Skin epidermis (tissue), 12 donors: ENCODE data around the gene TRERF1.
A peak's percentile ranks its signal among the peaks of the same experiment; 100 is the strongest.

Source experiments
- H3K27ac ChIP-seq, 21 experiments: fragments of 200-600 bp; sonication (generic) in 11 of 21; one replicate each; pipeline ENCODE4 v1.5.0; 2020; ENCODE audit warnings: mild to moderate bottlenecking in 3 of 21, inconsistent platforms in 2 of 21, moderate library complexity in 2 of 21
- H3K4me3 ChIP-seq, 7 experiments: fragments of 200-600 bp; sonication (generic) in 2 of 7; one replicate each; pipeline ENCODE4 v1.5.0; 2020; ENCODE audit warnings: inconsistent platforms in 2 of 7, mild to moderate bottlenecking in 2 of 7, moderate library complexity in 1 of 7

The TRERF1 gene

GRCh38 chr6:42352856-42353564 is 98.7 kb downstream of the TRERF1 start:
- Histone ChIP-seq H3K27ac (no peak overlapping the region), H3K4me3 (no peak overlapping the region)

DNA sequence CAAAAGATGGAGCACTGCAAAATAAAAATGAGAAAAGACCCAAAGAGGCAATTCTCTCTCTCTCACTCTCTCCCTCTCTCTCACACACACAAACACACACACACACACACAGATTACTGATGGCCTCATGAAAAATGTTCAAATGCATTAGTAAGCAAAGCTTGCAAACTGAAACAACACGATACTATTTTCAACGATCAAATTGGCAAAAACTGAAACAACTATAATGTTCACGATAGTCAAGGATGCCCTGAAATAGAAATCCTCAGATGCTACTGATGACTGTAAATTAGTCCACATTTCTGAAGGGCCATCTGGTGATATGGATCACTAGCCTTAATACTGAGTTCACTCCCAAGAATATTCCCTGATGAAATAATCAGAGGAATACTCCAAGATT is 100.8 kb downstream of the TRERF1 start:
- no peak overlapping the region for H3K4me3 ChIP-seq

DNA sequence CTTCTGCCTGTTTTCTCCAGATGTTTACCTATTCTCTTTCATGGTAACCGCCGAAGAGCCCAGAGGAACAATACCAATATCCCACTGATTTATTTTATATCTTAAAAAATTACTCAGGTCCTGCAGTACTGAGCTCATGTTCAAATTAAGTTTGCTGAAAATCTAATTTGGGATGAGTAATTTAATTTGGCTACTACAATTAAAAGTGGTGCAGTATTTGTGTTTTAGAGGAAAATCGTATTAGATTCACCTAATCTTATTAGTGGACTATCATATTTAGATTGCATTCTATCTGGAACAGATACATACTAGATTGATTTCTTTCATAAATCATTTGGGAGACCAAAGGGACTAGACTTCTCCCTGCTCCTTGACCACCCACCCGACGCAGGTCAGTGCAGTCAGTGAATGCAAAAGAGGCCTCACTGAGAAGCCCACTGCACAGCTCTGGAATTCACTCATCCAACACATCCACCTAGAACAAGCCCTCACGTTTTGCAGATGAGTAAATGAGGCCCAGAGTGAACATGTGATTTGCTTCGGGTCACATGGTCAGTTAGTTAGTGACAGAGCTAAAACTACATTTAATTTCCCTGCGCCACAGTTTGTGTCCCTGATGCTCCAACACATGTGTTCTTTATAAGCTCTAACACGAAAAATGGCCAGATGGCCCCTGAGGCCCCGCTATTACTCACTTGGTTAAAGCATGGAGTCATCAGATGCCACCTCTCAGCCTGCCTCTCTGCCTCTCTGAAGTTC is 101.8 kb downstream of the TRERF1 start:
- Histone ChIP-seq H3K4me3 (no peak overlapping the region), H3K27ac (no peak overlapping the region)

More for the DNA sequence above, 100.8 kb downstream of the TRERF1 start:
- H3K27ac ChIP-seq = no peak overlapping the region

- no peak overlapping the region for H3K27ac ChIP-seq
- H3K4me3 ChIP-seq = no peak overlapping the region
Measured at GRCh38 chr6:42347456-42347855, 104.3 kb downstream of the TRERF1 start.

GRCh38 chr6:42345696-42346416 is 105.9 kb downstream of the TRERF1 start:
- no peak overlapping the region for H3K27ac ChIP-seq
- no peak overlapping the region for H3K4me3 ChIP-seq

GRCh38 chr6:42344756-42345155 is 107.0 kb downstream of the TRERF1 start:
- Histone ChIP-seq H3K4me3 (no peak overlapping the region), H3K27ac (no peak overlapping the region)

DNA sequence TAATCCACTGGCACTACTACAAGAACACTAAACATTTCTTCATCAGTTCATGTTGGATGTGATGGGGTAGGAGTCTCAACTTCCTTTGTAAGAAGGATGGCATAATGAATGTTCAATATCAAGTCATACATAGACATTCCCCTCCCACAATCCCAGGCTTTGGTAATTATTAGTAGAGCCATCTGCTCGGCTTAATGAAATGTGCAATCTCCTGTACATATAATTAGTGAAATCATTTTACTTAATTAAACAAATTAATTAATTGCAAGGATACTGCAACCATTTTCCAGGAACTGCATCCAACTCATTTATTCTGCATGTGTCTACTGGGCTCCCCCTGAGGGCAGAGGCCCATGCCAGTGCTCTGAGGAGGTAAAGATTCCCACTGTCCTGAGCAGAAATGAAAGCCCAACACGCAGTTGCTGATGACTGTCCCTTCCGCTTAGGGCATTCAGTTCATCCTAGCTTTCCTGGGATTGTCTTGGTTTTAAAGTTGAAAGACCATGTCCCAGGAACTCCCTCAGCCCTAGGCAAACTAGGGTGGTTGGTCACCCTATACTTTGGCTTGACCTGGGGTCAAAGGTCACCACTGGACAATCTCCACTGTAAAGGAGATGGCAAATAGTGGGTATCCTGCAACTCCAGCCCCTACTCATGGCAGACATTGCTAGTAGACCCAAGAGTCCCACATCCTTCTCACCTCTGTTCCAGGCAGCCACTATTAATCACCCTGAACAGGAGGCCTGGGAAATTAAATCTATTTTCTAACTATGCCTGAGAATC is 109.8 kb downstream of the TRERF1 start:
- Histone ChIP-seq H3K27ac (no peak overlapping the region), H3K4me3 (no peak overlapping the region)

GRCh38 chr6:42341221-42341620 is 110.5 kb downstream of the TRERF1 start:
- H3K4me3 ChIP-seq = no peak overlapping the region
- no peak overlapping the region for H3K27ac ChIP-seq

- H3K27ac ChIP-seq = no peak overlapping the region
- no peak overlapping the region for H3K4me3 ChIP-seq
Measured at GRCh38 chr6:42340511-42340910, 111.2 kb downstream of the TRERF1 start.

- H3K4me3 ChIP-seq = no peak overlapping the region
- H3K27ac ChIP-seq = peak overlapping the region in 3 of 21 experiments; percentile 5 to 77 (median 35)
Measured at GRCh38 chr6:42339991-42340401, 111.7 kb downstream of the TRERF1 start.

DNA sequence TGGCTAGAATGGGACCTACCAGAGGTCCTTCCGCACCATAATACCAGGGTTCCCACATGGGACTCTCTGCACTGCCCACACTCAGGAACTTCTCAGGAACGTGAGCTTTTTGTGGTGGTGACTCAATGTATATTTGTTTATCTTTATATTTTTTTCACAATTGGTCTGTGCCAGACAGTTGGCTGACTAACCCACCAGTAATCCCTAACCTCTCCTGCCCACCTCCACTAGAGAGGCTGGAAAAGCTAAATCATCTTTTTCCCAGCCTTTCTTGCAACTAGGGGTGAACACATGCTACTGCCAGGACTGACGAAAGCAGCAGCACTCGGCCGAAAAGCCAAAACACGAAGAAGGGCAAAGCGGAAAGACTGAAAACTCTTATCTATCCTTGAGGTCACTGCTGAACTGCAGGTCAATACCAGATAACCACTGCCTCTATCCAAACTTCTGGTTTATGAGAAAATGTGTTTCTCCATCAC is 112.9 kb downstream of the TRERF1 start:
- no peak overlapping the region for H3K4me3 ChIP-seq
- H3K27ac ChIP-seq = peak overlapping the region in 3 of 21 experiments; percentile 11 to 77 (median 13)

DNA sequence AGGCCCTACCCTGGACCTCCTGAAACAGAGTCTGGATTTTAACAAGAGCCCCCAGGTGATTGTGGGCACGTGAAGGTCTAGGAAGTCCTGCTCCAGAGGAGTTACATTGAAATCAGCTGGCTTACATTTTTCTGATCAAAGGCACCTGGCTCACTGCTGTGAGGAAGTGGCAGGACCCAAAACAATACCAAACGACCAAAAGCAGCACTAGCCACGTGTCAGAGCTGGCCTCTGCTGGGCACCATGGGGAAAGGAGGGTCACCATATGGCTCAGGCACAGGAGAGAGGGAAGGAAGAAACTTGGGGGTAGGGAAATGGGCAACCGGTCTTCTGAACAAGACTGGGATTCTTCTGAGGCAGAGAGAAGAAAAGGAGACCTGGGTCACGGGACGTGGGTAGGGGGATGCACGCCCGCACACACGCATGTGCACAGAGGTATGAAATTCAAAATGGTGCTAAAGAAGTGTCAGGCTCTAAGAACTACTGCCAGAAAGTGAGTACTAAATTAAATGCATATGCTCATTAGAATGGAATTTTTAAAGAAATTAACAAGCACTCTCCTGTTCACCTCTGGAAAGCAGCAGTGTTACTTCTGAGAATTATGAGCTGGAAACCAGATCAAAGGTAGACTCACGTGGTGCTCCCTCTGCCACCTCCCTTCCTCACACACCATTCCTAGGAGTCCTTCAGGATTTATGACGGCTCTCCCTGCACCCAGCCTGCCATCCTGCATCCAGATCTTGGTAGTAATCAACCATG is 113.6 kb downstream of the TRERF1 start:
- no peak overlapping the region for H3K4me3 ChIP-seq
- H3K27ac ChIP-seq = peak overlapping the region in 5 of 21 experiments; percentile 2 to 77 (median 15)

DNA sequence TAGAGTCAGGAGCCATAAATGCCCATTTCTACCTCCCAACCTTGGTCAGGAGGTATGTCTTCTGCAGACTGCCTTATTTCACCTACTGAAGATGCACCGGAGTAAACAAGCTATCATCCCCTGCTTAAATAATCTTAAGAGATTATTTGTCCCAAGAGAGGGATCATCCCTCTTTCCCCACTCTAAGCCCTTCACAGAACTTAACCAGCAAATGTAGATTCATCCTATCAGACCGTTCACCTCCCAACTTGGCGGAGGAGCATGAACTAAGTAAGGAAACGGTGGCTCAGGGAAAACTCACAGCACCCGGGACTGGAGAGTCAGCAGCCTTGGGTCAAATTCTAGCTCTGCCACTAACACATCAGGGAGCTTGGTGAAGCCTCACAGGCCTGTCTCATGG is 115.3 kb downstream of the TRERF1 start:
- H3K4me3 ChIP-seq = no peak overlapping the region
- no peak overlapping the region for H3K27ac ChIP-seq

- Histone ChIP-seq H3K27ac (no peak overlapping the region), H3K4me3 (no peak overlapping the region)
Measured at GRCh38 chr6:42335896-42336295, 115.8 kb downstream of the TRERF1 start.

DNA sequence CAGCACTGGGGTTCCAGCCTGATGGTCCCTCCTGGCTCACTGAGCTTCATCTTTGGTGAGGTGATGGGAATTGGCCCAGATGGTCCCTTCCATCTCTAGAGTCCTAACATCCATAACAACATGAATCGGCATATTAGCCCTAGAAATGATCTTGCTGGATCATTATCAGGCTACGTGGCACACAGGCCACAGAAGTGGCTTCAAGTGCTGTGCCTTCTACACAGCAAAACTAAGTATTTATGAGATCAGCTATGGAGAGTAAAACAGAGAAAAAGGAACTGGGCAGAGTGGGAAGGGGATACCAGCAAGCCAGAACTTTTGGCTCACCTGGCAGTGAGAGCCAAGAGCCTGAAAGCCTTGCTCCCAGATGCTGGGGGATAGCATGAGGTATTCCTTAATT is 116.9 kb downstream of the TRERF1 start:
- Histone ChIP-seq H3K4me3 (no peak overlapping the region), H3K27ac (no peak overlapping the region)

- Histone ChIP-seq H3K4me3 (no peak overlapping the region), H3K27ac (peak overlapping the region in 1 of 21 experiments; percentile 30)
Measured at GRCh38 chr6:42333612-42334011, 118.1 kb downstream of the TRERF1 start.

- peak overlapping the region in 1 of 21 experiments; percentile 21 for H3K27ac ChIP-seq
- no peak overlapping the region for H3K4me3 ChIP-seq
Measured at GRCh38 chr6:42332916-42333315, 118.8 kb downstream of the TRERF1 start.

- Histone ChIP-seq H3K27ac (no peak overlapping the region), H3K4me3 (no peak overlapping the region)
Measured at GRCh38 chr6:42331019-42331418, 120.7 kb downstream of the TRERF1 start.

- Histone ChIP-seq H3K27ac (peak overlapping the region in 8 of 21 experiments; percentile 8 to 65 (median 40)), H3K4me3 (no peak overlapping the region)
Measured at GRCh38 chr6:42326248-42326647, 125.5 kb downstream of the TRERF1 start.
